Measurements from ENCODE around the gene PTTG2.

- TF ChIP-seq GATA3 (IDR thresholded peaks at IDR 0.05; ENCODE audit: low read depth, low read length) (no peak), GATA2 (IDR thresholded peaks at IDR 0.05; ENCODE audit: low read depth, low read length) (no peak)
Observed at GRCh38 chr4:37982736-37983135, 22.5 kb downstream of the PTTG2 start.

Data from SH-SY5Y (cell line).